CD4-positive, alpha-beta T cell treated with Interleukin-17A for 4 hours (primary cell): Measurements from ENCODE around the gene C1QTNF6.

ENCODE experiments used
- DNase-seq: peaks from one replicate; pipeline ENCODE4 v3.0.0-alpha.2; 2020; ENCODE audit warnings: mixed read lengths

The C1QTNF6 gene

DNA sequence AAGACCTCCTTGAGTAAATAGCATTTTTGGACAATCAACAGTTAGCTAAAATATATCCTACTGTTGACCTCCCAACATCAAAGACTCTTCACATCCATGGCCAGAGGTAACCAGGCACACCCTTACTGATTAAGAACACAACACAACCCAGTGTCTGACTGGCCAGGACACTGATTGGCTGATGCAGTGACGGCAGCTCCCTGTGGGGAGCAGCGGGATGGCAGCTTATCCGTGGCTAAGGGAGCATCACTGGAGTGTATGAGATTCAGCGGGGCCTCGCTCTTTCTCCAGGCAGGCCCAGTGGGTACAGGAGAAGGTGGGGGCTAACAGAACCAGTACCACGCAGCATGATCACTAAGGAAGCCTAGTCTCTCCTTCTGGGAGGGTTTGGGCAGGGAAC is 28.0 kb downstream of the C1QTNF6 start:
- DNase-seq: no peak

DNA sequence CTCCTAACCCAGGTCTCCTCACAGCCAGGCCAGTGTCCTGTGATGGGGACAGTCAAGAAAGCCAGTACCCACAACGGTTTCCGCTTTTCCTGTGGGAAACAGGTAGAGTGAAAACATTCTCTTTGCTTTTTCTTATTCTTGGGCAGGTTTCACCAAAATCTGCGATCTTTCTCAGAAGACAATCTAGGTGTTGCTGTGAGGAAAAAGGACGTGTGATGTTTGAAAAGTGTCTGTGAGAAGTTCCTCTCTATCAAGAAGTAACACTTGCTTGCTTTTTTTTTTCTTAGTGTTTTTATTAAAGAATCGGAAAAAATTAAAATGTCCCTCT is 29.1 kb downstream of the C1QTNF6 start:
- no peak for DNase-seq

DNA sequence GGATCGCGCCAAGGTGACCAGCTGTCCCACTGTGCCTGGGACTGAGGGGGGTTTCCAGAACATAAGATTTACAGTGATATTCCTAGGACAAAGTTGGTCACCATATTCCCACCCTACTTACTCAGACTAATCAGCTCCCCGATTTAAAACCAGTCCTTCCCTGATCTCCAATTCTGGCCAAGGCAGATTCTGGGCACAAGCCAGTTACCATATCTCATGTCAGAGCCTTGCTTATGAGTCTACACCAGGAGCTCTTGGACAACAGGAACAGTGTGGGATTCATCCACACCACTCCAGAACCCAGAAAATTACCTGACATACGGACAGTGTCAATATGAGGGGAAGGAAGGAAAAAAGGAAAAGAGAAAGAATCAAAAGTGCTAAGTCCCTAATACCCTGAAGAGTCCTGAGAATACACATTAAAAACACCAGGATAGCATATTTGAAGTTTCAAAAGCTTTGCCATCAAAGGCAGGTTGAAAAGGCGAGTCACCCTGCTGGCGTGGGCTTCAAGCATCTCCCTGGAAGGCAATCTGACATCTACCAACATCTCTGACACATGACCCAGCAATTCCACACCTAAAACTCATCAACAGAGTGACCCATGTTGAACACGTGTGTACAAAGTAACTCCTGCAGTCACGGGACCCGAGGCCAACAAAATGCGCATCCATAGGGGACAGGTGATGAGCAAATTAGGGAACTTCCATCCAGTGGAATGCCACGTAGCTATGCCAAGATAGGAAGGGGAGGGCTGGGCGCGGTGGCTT is 30.3 kb downstream of the C1QTNF6 start:
- no peak for DNase-seq

DNA sequence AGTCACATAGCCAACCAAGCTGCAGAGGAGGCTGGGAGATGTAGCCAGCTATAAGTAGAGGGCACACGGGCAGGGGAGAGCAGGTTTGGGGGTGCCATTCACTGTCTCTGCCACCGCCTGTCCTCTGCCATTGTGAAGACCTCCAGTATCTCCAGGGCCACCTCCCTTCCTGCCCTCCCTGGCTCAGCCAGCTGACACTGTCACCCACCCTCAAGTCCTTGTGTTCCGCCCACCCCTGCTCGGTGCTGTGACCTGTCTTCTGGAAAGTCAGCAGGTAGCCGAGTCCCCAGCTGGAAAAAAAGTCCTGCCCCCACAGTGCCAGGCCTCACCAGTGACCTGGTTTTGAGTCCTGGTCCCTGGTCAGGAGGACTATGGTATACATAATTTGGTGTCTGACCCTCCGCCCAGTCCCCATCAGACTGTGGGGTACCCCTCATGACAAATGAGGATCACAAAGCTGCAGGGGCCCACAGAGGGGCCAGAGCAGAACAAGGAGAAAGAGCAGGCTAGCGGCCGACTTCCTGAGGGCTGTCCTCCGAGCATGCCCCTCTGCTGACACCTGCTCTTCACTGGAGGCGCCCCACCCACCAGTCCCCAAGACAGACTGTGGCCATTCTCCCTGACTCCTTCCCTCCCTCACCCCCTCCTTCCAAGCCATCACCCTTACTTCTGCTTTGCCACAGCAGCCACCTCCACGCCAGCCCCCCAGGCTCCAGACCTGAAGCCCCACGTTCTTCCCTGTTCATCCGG is 31.2 kb downstream of the C1QTNF6 start:
- DNase-seq: no peak

DNA sequence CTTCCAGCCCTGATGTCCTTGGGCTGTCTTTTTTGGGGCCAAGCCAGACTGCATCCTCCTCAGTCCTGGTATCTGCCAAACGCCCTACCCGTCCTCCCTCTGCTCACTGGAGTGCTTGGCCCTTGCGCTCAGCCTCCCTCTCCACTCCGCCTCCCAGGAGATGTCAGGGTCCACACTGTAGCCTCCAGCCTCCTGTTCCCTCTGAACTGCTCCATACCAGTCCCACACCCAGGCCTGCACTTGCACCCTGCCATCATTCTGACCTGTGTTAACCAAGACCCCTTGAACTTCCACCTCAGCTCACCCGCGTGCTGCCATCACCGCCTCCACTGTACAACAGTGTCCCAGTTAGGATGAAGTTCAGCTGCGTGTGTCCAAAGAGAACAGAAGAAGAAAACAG is 32.1 kb downstream of the C1QTNF6 start:
- no peak for DNase-seq

DNA sequence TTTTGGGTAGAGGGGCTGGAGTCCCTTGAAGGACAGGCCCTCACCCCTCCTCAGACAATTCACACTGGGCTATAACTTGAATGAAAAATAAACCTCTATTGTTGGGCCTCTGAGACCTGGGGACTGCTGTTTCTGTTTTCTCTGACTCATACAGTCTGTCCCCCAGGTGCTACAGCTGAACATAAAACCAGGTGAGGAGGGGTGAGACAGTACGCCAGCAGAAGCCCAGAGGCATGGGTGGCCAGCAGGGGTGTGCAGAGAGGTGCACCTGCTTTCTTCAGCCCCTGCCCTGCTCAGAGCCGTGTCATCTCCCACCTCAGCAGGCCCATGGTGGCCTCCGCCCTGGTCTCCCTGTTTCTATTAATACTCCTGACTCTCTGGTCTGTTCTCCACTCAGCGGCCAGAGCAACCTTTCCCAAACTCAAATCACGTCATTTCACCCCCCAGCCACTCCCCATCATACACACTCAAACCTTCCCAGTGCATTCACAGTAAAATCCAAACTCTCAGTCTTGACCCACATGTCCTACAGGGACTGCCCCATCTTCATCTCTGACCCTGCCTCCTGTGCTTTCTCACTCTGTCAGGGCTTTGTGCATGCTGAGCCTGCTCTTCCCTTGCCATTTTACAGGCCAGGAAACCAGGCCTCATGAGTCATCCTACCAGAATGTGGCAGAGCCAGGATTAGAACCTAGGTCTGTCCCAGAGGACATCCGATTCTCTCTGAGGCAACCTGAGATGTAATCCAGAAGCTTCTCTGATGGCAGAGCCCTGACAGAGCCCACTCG is 32.9 kb downstream of the C1QTNF6 start:
- DNase-seq: no peak

DNA sequence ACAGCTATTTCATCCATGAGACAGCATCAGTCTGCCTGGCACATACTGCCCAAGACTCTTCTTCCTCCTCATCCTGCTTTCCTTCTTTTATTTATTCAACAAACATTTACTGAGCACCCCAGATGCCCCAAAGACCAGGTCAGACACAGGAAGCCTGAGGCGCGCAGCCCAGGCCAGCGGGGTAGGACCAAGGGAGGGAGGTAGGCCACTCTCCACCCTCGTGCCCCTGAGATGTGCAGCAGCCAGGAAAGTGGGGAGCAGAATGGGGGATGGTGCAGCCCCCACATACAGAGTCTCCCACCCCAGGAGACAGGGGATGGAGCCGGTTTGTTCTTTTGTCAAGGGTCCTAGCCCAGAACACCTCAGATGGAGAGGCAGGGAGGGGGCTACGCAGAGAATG is 34.1 kb downstream of the C1QTNF6 start:
- DNase-seq: no peak

DNA sequence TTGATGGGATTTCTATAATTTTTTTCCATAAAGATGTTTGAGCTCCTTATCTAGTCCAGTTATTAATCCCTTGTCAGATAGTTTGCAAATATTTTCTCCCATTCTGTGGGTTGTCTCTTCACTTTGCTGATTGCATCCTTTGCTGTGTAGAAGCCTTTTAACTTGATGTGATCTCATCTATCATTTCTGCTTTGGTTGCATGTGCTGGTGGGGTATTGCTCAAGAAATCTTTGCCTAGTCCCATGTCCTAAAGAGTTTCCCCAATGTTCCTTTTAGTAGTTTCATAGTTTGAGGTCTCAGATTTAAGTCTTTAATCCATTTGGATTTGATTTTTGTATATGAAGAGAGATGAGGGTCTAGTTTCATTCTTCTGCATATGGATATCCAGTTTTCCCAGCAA is 36.6 kb downstream of the C1QTNF6 start:
- DNase-seq: no peak

DNA sequence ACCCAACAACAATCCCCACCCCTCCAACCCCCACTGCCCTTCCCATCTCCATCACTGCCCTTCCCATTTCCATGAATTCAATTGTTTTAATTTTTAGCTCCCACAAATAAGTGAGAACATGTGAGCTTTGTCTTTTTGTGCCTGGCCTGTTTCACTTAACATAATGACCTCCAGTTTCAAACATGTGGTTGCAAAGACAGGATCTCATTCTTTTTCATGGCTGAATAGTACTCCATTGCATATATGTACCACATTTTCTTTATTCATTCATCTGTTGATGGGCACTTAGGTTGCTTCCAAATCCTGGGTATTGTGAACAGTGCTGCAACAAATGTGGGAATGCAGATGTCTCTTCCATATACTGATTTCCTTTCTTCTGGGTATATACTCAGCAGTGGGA is 37.3 kb downstream of the C1QTNF6 start:
- DNase-seq: no peak

DNA sequence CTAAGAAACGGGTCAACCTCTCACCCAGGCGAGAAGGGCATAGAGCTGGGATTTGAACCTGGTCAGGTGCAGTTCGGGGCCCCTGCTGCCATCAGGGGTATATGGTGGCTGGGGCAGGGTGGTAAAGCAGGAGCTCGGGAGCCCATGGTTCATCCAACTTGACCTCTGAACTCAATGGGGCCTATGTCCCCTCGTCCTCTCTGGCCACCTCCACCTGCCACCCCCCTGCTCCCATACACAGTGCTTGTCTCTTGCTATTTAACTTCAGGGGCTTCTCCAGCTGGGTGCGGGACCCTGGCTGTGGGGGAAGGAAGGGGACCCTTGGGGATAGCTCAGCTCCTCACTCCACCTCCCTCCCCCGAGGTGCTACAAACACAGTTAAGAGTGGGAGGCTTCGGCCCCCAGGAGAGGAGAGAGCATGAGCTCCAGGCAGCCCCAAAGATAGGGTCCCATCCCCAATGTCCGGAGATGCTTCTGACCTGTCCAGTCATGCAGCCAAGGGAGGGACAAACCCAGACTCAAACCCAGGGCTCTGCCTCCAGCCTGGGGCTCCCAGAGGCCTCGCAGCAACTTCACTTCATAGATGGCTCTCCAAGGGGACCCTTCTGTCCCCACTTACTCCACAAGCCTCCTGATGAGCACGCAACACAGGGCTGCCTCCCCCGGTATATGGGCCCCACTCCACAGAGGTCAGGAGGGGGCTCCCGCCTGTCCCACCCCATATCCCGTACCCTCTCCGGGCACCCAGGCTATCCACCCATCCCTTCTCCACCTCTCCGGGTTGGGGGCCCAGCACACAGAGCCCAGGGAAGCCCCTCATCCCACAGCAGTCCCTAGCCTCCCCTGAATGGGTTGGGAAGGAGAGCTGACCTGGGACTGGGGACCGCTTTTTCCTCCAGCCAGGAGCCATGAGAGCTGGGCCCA is 39.0 kb downstream of the C1QTNF6 start:
- peak; percentile 27 for DNase-seq

DNA sequence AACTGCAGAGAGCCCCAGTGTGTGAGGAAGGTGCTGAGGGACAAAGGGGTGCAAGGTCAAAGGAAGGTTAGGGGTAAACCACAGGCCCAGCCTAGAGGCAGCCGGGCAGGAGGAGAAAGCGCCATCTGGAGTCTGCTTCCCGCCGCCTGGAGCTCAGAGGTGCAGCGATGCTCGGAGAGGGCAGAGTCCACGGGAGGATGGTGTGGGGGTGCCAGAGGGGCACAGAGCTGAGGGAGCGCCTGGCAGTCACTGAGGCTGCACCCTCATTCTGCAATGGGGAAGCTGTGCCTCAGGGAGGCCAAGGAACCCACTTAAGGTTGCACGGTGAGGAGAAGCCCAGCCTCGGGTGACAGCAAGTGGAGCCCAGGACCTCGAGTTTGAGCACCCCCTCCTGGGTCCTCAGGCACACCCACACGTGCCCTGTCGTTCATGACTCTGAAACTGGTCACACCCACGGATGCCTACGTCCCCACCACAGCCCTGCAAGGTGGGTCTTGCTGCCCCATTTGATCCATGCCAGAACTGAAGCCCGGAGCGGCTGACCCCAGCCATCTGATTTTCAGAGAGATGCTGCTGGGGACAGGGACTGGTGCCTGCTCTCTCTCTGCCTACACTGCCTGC is 39.9 kb downstream of the C1QTNF6 start:
- peak; percentile 58 for DNase-seq

DNA sequence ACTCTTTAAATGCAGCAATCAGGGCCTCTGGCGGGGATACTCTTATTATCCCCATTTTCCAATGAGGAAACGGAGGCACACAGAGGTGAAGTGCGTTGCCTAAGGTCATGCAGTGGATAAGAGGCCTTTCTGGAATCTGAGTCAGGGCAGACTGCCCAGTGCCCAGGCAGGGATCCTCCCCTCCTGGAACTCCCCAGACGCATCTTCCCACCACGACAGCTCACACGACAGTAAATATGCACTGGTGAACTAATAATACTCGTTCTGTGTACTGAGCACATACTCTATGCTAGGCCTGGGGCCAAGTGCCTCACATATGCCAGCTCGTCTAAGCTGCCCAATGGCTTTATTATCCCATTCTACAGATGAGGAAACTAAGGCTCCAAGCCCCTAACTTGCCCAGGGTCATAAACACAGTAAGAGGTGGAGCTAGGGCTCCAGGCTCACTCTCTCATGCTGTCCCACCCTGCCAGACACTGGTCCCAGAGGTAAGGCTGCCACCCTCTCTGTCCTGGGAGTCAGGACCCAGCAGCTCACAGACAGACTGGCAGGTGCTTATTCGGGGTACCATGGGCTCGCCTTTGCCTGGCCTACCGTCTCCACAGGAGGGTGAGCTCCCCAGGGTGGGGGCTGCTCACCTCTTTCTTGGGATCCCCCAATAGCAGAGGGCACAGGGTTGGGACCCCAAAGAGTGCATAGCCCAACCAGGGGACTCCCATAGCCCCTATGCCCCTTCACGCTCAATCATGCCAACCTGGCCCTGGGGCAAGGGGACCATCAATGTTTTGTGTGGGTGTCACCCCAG is 40.7 kb downstream of the C1QTNF6 start:
- no peak for DNase-seq

DNA sequence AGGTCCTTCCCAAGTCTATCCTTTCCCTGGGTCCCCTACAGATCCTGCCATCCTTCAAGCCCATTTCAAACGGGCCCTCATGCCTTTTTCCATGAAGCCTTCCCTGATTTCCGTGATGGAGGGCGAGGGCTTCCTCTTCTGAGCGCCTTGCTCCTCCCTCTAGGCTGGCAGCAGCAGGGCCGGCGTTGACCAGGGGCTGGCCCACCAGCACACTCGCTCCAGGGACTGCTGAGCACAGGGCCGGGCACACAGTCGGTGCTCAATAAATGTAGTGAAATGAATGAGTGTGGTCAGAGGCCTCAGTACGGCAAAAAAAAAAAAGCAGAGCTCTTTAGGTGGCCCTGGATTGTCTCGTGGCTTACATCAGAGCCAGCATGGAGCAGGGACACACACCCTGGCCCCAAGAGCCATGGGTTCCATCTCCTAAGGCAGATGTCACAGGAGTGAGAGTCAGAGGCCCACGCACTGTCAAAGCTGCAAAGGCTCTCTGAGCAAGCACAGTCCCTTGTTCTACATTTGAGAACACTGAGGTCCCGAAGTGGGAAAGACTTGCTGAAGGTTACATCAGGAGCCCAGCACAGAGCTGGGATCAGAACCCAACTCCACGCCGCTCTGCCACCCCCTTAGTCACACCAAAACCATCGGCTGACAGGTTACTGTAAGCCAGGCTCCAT is 41.4 kb downstream of the C1QTNF6 start:
- DNase-seq: no peak

DNA sequence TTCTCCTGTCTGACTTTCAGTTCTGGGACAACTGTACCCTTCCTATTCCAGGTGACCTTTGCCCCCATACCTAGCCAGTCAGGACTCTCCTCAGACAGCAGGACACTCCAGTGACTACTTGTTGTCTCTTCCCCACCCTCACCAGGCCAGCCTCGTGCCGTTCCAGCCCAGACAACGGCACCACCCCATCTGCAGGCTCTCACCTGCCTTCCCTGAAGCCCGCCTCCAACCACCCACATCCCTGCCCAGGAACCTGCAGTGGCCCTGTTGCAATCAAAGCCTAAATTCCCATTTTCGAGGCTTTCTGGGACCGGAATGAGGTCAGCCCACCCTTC is 42.0 kb downstream of the C1QTNF6 start:
- no peak for DNase-seq

DNA sequence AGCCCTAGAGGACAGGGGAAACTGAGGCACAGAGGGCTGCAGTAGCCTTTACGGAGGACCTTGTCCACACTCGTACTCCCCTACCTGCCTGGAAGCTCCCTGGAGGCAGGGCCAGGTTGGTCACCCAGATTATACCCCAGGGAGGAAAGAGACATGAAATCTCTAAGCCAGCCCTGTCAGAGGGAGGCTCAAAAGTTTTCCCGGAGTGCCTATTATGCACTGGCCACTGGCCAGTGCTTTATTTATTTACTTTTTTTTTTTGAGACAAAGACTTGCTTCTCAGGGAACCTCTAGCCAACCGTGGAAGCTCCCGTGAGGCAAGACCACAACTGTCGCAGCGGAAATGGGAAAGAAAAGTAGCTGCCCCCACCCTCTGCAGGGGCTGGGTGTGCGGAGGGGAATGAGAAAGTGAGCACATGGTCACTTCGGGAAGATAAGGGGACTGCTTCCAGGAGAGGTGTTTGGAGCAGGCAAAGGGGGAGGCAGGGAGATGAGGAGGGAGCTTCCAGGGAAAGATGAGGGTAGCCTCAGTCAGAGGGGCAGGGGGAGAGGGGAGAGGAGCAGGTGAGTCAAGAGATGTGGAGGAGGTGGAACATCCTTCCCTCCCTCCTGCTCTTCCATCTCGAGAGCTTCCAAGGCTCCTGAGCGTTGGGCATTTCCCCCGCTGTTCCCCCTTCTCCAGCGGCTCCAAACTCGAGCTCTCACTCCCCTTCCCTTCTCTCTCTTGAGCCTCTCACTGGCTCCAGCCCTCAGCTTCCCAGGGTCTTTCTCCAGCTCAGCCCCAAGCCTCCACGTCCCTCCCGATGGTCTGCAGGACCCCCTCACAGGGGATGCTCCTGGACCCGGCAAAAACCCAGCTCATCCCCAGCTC is 42.6 kb downstream of the C1QTNF6 start:
- DNase-seq: no peak

DNA sequence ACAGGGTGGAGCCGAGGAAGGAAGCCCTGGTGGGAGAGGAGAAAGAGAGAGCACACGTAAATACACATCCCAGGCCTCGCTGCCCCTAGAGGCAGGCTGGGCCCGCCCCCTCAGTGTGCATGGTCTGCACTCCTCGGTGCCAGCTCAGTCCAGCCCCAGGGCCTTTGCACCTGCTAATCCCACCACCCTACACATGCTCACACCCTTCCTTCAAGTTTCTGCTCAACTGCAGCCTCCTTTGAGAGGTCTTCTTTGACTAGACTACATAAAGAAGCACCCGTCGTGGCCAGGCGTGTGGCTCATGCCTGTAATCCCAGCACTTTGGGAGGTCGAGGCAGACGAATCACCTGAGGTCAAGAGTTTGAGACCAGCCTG is 43.9 kb downstream of the C1QTNF6 start:
- DNase-seq: no peak

DNA sequence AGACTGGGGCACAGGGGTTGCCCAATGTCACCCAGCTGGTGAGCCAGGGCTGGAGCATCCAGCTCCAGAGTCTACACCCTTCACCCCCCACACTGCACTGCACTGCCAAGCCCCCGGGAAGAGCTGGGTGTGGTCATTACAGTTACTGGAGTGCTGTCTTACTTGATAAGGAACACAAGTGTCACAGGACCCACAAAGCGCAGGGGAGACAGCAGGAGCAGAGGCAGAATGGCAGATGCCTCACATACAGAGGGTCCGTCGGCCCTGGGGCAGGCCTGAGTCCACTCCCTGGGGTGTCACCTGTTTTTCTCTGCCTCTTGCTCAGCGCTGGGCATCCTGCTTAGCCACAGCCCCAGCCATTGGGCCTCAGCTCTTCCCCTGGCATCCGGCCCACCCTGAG is 46.1 kb downstream of the C1QTNF6 start:
- DNase-seq: no peak

DNA sequence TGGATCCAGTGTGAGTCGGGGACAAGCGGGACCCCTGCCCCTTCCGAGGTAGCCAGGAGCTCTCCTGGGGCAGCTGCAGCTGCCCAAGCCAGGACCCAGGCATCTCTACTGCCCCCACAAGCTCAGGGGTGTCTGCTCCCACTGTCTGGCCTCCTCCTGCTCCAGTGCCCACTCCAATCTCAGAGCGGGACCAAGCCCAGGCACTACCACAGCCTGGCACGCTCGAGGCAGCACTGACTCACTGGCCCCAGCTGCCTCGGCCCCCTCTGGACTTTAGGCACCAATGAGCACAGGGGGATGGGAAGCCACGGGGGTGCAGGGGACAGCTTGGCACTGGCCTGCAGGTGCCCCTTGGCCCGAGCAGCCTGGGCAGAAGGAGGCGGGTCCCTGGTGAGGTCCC is 46.6 kb downstream of the C1QTNF6 start:
- DNase-seq: no peak

DNA sequence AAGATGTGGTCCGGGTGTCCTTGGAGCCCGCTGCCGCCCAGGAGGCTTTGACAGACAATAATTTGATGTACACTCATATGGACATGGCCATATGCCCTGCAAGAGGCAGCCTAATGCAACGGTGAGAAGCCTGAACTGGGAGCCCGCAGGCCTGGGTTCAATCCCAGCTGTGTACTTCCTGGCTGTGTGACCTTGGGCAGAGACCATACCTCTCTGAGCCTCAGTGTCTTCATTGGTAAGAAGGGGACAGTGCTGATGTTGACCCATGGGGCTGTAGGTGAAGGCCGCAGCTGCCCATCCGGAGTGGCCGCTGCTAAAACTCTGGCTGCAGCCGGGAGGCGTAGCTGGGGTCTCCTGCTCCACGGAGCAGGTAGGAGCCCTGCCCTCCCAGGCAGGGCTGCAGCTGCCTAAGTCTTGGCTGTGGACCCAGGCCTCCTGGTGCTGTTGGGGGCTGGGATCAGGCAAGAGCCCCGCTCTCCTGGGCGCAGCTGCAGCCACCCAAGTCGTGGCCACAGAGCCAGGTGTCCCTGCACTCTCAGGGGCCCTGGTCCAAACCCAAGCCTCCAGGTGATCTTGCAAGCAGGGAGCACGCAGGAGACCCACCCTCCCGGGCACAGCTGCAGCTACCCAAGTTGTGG is 47.2 kb downstream of the C1QTNF6 start:
- no peak for DNase-seq
